Hematopoietic multipotent progenitor cell treated with erythropoietin and hydrocortisone succinate and interleukin-3 and kit ligand, for 4 days (in vitro differentiated cells): ENCODE measurements around the gene OR2F2.

Experiments
- DNase-seq: peaks from one replicate; pipeline ENCODE4 v3.0.0-alpha.2; 2015

The OR2F2 gene

GRCh38 chr7:143914938-143915652 is 19.9 kb upstream of the OR2F2 start:
- DNase-seq: no peak

GRCh38 chr7:143924851-143925250 is 10.2 kb upstream of the OR2F2 start:
- no peak for DNase-seq

GRCh38 chr7:143929224-143929920 is 5.7 kb upstream of the OR2F2 start:
- peak; percentile 3 for DNase-seq

- DNase-seq: no peak
Observed at GRCh38 chr7:143931739-143932138, 3.3 kb upstream of the OR2F2 start.

- no peak for DNase-seq
Observed at GRCh38 chr7:143936087-143937009, 1.3 kb downstream of the OR2F2 start.

GRCh38 chr7:143938379-143939243 is 3.6 kb downstream of the OR2F2 start:
- DNase-seq: no peak

GRCh38 chr7:143945423-143945822 is 10.4 kb downstream of the OR2F2 start:
- DNase-seq: no peak

- DNase-seq: no peak
Observed at GRCh38 chr7:143947111-143947510, 12.1 kb downstream of the OR2F2 start.

- no peak for DNase-seq
Observed at GRCh38 chr7:143948733-143949132, 13.7 kb downstream of the OR2F2 start.

GRCh38 chr7:143953421-143953820 is 18.4 kb downstream of the OR2F2 start:
- DNase-seq: no peak

- DNase-seq: no peak
Observed at GRCh38 chr7:143954135-143954534, 19.1 kb downstream of the OR2F2 start.

- DNase-seq: no peak
Observed at GRCh38 chr7:143954544-143954943, 19.5 kb downstream of the OR2F2 start, which contains the start of gene OR2F1. Gene OR2F1, plus strand, starts transcription at chr7:143954844. Its CDS starts 5,127 bp downstream, at chr7:143959971.

- no peak for DNase-seq
Observed at GRCh38 chr7:143958781-143959180, 23.7 kb downstream of the OR2F2 start.

- no peak for DNase-seq
Observed at GRCh38 chr7:143960813-143961610, 26.0 kb downstream of the OR2F2 start.

GRCh38 chr7:143965280-143965679 is 30.2 kb downstream of the OR2F2 start:
- no peak for DNase-seq

- DNase-seq: no peak
Observed at GRCh38 chr7:143967398-143967797, 32.4 kb downstream of the OR2F2 start.

- DNase-seq: peak; percentile 85
Observed at GRCh38 chr7:143973870-143974416, 38.9 kb downstream of the OR2F2 start.

GRCh38 chr7:143974459-143974858 is 39.4 kb downstream of the OR2F2 start:
- peak; percentile 13 for DNase-seq

- DNase-seq: peak; percentile 61
Observed at GRCh38 chr7:143975617-143976016, 40.6 kb downstream of the OR2F2 start.

GRCh38 chr7:143978585-143978984 is 43.6 kb downstream of the OR2F2 start:
- DNase-seq: no peak

- DNase-seq: no peak
Observed at GRCh38 chr7:143979359-143979758, 44.3 kb downstream of the OR2F2 start.
